Glutamatergic neuron (in vitro differentiated cells): Measurements from ENCODE around the gene TPST2. TPM values are rescaled to one million over a fixed set of nuclear protein-coding genes. Genes with fewer than 3 reads are reported as not detected.

Source experiments
- DNase-seq: peaks from one replicate; pipeline ENCODE4 v3.0.0; 2022
- H3K27ac Mint-ChIP-seq: one replicate; pipeline ENCODE4 v1.8.0; 2020; ENCODE audit warnings: mild to moderate bottlenecking, mixed read lengths, inconsistent platforms; ENCODE audit not compliant: unreplicated experiment
- H3K27me3 Mint-ChIP-seq: one replicate; pipeline ENCODE4 v1.8.0; 2020; ENCODE audit warnings: mild to moderate bottlenecking, moderate library complexity, mixed read lengths, inconsistent platforms; ENCODE audit not compliant: unreplicated experiment
- H3K36me3 Mint-ChIP-seq: one replicate; pipeline ENCODE4 v1.8.0; 2020; ENCODE audit warnings: mild to moderate bottlenecking, mixed read lengths, inconsistent platforms; ENCODE audit not compliant: unreplicated experiment
- H3K4me1 Mint-ChIP-seq: one replicate; pipeline ENCODE4 v1.8.0; 2020; ENCODE audit warnings: mild to moderate bottlenecking, low read depth, mixed read lengths, inconsistent platforms; ENCODE audit not compliant: unreplicated experiment
- H3K4me3 Mint-ChIP-seq: one replicate; pipeline ENCODE4 v1.8.0; 2020; ENCODE audit warnings: mild to moderate bottlenecking, mixed read lengths, inconsistent platforms; ENCODE audit not compliant: unreplicated experiment
- H3K9me3 Mint-ChIP-seq: one replicate; pipeline ENCODE4 v1.8.0; 2020; ENCODE audit warnings: mild to moderate bottlenecking, moderate library complexity, mixed read lengths, inconsistent platforms; ENCODE audit not compliant: unreplicated experiment
- total RNA-seq: library from RNA; stranded (reverse); fragmentation: NEBNext Ultra II Directional; extraction: Animal tissue kit (Norgen Biotek cat#: 25700); gene quantifications from one replicate; pipeline ENCODE4 v1.2.1, GENCODE V29; 2021; ENCODE audit not compliant: unreplicated experiment
- TF ChIP-seq, protein P1 (sequence below): fragments of 200-600 bp; sonication (generic); IDR thresholded peaks from one replicate; pipeline ENCODE4 v1.5.0; 2021; ENCODE audit not compliant: partially characterized antibody, unreplicated experiment

TPST2 gene
- total RNA-seq, 1 donor from 2014 or later = 10.6 TPM

DNA sequence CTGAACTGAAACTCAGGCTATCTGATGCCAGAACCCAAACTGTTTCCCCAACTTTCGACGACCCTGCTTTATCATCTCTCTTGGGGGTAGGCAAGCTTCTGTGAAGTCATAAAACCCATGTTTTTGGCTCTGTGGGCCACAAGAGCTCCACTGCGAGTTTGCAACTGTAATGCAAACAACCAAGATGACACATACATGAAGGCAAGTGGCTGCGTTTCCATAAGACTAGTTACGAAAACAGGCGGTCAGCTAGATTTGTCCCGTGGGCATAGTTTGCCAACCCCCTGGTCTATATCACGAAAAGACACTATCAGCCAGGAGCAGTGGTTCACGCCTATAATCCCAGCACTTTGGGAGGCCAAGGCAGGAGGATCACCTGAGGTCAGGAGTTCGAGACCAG is 37.5 kb downstream of the TPST2 start:
- H3K4me1 Mint-ChIP-seq = no peaks in the 10 kb centered on the region
- no peaks in the 10 kb centered on the region for H3K36me3 Mint-ChIP-seq
- TF ChIP-seq, protein P1, sequence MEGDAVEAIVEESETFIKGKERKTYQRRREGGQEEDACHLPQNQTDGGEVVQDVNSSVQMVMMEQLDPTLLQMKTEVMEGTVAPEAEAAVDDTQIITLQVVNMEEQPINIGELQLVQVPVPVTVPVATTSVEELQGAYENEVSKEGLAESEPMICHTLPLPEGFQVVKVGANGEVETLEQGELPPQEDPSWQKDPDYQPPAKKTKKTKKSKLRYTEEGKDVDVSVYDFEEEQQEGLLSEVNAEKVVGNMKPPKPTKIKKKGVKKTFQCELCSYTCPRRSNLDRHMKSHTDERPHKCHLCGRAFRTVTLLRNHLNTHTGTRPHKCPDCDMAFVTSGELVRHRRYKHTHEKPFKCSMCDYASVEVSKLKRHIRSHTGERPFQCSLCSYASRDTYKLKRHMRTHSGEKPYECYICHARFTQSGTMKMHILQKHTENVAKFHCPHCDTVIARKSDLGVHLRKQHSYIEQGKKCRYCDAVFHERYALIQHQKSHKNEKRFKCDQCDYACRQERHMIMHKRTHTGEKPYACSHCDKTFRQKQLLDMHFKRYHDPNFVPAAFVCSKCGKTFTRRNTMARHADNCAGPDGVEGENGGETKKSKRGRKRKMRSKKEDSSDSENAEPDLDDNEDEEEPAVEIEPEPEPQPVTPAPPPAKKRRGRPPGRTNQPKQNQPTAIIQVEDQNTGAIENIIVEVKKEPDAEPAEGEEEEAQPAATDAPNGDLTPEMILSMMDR = no peak
- no peaks in the 10 kb centered on the region for H3K9me3 Mint-ChIP-seq
- DNase-seq = no peak
- H3K27ac Mint-ChIP-seq = no peak overlapping the region
- no peak overlapping the region for H3K4me3 Mint-ChIP-seq
- H3K27me3 Mint-ChIP-seq = no peaks in the 10 kb centered on the region

DNA sequence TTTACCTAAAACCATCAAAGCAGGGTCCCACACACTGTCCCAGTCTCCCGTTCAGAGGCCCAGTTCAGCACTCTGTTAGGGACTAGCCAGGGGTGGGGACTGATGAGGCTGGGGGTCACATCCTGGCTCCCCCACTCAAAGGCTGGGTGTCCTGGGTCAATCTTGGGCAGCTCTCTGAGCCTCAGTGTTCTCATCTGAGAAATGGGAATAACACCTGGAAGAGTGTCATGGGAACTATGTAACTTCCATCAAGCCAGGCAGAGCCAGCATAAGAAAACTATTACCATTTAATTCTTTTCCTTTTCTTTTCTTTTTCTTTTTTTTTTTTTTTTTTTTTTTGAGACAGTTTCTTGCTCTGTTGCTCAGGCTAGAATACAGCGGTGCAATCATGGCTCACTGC is 38.4 kb downstream of the TPST2 start:
- Mint-ChIP-seq H3K27me3 (no peaks in the 10 kb centered on the region), H3K27ac (no peak overlapping the region), H3K4me1 (no peaks in the 10 kb centered on the region), H3K4me3 (no peak overlapping the region), H3K9me3 (no peaks in the 10 kb centered on the region), H3K36me3 (no peaks in the 10 kb centered on the region)
- TF ChIP-seq, protein P1 = no peak
- DNase-seq = no peak

DNA sequence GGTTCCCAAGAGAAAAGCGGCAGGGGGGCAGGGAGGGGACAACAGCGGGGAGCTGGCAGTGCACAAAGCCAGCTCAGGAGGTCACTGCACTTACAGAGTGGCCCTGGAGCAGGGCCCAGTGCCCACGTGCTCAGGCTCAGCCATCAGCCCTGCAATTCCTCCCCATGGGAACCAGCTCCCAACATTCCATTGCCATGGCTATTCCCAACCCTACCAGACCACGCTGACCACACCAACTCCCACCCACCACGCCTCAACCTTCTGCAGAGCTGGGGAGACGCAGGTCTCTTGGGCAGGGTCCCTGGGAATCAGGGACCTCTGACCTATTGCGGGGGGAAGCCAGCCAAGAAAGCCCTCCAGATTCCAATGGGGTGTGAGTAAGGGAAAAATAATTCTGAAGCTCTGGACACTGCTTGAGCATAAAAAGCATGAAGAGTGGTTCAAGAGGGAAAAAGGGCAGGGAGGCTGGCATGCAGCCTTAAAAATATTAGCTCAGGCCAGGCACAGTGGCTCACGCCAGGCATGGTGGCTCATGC is 39.4 kb downstream of the TPST2 start:
- Mint-ChIP-seq H3K36me3 (no peaks in the 10 kb centered on the region), H3K4me3 (no peak overlapping the region), H3K27ac (no peak overlapping the region), H3K9me3 (no peaks in the 10 kb centered on the region), H3K4me1 (no peaks in the 10 kb centered on the region), H3K27me3 (no peaks in the 10 kb centered on the region)
- TF ChIP-seq, protein P1 = no peak
- DNase-seq = no peak

DNA sequence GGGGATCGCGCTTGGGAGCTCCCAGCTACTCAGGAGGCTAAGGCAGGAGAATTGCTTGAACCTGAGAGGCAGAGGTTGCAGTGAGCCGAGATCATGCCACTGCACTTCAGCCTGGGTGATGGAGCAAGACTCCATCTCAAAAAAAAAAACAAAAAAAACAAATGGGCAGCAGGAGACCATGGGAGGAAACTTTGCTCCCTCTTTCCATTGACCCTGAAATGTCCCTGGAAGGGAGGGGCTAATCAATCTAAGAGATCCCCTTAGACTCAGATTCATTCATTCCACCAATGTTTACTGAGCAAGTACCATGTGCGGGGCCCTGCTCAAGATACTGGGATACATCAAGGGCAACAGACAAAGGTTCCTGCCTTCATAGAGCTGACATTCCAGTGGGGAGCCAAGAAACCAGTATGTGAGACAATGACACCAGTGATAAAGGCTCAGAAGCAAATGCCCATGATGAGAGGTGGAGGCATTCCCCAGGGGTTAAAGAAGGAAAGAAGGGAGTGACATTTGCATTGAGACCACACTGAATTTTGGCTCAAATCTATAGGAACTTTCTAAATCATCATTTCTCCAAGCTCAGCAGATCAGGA is 39.9 kb downstream of the TPST2 start:
- no peaks in the 10 kb centered on the region for H3K36me3 Mint-ChIP-seq
- H3K27ac Mint-ChIP-seq = no peak overlapping the region
- no peak overlapping the region for H3K4me3 Mint-ChIP-seq
- TF ChIP-seq, protein P1 = no peak
- H3K9me3 Mint-ChIP-seq = no peaks in the 10 kb centered on the region
- DNase-seq = no peak
- H3K27me3 Mint-ChIP-seq = no peaks in the 10 kb centered on the region
- no peaks in the 10 kb centered on the region for H3K4me1 Mint-ChIP-seq

DNA sequence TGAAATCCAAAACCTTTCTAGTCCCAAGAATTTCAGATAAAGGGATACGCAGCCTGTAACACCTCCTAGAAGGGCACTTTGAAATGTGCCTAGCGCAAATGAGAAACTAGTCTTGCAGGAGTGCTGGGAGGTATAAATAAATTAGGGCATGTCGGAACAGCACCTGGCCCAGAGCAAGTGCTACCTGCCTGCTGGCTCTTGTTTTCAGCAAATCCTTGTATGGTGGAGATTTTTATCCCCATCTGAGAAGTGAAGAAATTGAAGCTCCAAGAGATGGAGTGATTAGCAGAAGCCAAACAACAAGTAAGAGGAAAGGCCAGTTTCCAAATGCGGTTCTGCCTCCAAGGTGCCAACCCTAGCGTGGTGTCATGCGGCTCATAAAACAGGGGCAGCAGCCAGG is 40.9 kb downstream of the TPST2 start:
- no peaks in the 10 kb centered on the region for H3K36me3 Mint-ChIP-seq
- no peak overlapping the region for H3K27ac Mint-ChIP-seq
- no peaks in the 10 kb centered on the region for H3K27me3 Mint-ChIP-seq
- H3K4me1 Mint-ChIP-seq = no peaks in the 10 kb centered on the region
- no peak for DNase-seq
- H3K4me3 Mint-ChIP-seq = no peak overlapping the region
- TF ChIP-seq, protein P1 = no peak
- H3K9me3 Mint-ChIP-seq = no peaks in the 10 kb centered on the region
